ENCODE data around the gene RNH1.

DNA sequence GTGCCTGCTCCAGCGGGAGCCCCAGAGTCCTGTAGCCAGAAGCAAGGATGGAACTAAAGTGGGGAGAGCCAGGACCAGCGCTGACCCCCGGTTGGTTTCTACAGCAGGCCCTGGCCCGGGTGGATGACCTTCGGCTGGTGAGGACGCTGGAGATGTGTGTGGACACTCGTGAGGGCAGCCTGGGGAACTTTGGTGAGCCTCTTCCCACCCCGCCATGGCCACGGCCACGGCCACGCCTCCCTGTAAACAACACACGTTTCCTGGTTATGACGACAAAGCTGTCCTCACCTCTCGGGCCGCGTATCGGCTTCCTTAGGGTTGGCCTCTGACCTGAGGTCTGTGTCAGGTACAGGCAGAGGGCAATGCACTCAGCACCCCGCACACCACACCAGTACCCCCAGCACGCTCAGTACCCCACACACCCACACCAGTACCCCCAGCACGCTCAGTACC, 34.4 kb upstream of the RNH1 start:
- TF ChIP-seq, protein P1, sequence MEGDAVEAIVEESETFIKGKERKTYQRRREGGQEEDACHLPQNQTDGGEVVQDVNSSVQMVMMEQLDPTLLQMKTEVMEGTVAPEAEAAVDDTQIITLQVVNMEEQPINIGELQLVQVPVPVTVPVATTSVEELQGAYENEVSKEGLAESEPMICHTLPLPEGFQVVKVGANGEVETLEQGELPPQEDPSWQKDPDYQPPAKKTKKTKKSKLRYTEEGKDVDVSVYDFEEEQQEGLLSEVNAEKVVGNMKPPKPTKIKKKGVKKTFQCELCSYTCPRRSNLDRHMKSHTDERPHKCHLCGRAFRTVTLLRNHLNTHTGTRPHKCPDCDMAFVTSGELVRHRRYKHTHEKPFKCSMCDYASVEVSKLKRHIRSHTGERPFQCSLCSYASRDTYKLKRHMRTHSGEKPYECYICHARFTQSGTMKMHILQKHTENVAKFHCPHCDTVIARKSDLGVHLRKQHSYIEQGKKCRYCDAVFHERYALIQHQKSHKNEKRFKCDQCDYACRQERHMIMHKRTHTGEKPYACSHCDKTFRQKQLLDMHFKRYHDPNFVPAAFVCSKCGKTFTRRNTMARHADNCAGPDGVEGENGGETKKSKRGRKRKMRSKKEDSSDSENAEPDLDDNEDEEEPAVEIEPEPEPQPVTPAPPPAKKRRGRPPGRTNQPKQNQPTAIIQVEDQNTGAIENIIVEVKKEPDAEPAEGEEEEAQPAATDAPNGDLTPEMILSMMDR (conservative IDR thresholded peaks at IDR 0.05; ENCODE audit: low read length) = no peak
- no peak for TF ChIP-seq EZH2phosphoT487 (IDR thresholded peaks at IDR 0.05; ENCODE audit: borderline replicate concordance, low read depth, low read length)

All from OCI-LY7 (cell line).